Naive B cell (primary cell): ENCODE measurements around the gene FRY. TPM values are rescaled to one million over a fixed set of nuclear protein-coding genes. Genes with fewer than 3 reads are reported as not detected.

ENCODE experiments used
- ATAC-seq, 2 donors: fragments of 150-1000 bp; cut with Tn5 transposase; 2 replicates each; pipeline ENCODE4 v1.10.0; 2021; ENCODE audit warnings: low read depth in 2 of 2, mild to moderate bottlenecking in 2 of 2, moderate library complexity in 2 of 2
- DNase-seq: peaks from one replicate; pipeline ENCODE4 v3.0.0; 2022
- H3K27ac Mint-ChIP-seq, 6 donors: one replicate each; pipeline ENCODE4 v1.8.0; 2020 to 2022; ENCODE audit warnings: mild to moderate bottlenecking in 6 of 6, mixed read lengths in 6 of 6, moderate library complexity in 5 of 6, inconsistent platforms in 2 of 6
- H3K27me3 Mint-ChIP-seq, 3 donors: one replicate each; pipeline ENCODE4 v1.8.0; 2021 to 2022; ENCODE audit warnings: mixed read lengths in 3 of 3, mild to moderate bottlenecking in 1 of 3
- H3K36me3 Mint-ChIP-seq, 2 donors: one replicate each; pipeline ENCODE4 v1.8.0; 2020 to 2022; ENCODE audit warnings: mixed read lengths in 2 of 2, inconsistent platforms in 1 of 2, mild to moderate bottlenecking in 1 of 2
- H3K4me1 Mint-ChIP-seq, 3 donors: one replicate each; pipeline ENCODE4 v1.8.0; 2020 to 2022; ENCODE audit warnings: mixed read lengths in 3 of 3, inconsistent platforms in 1 of 3, mild to moderate bottlenecking in 1 of 3, moderate library complexity in 1 of 3
- H3K4me3 Mint-ChIP-seq, 8 donors: one replicate each; pipeline ENCODE4 v1.8.0; 2020 to 2022; ENCODE audit warnings: mild to moderate bottlenecking in 8 of 8, mixed read lengths in 8 of 8, moderate library complexity in 8 of 8, inconsistent platforms in 2 of 8
- H3K9me3 Mint-ChIP-seq, 7 donors: one replicate each; pipeline ENCODE4 v1.8.0; 2020 to 2022; ENCODE audit warnings: mixed read lengths in 7 of 7, mild to moderate bottlenecking in 5 of 7, inconsistent platforms in 2 of 7, moderate library complexity in 1 of 7
- polyA plus RNA-seq, 6 donors: library from polyadenylated mRNA; unstranded; fragments of 300-500 nt; fragmentation: Illumina TruSeq; gene quantifications; one replicate each; pipeline ENCODE4 v1.2.3, GENCODE V29; 2021; ENCODE audit warnings: low read depth in 6 of 6

Gene FRY
- polyA plus RNA-seq, 6 donors from 2014 or later, result 0.33 to 1.4 (median 0.86) TPM

GRCh38 chr13:32168131-32168530, 136.6 kb downstream of the FRY start:
- Mint-ChIP-seq H3K36me3 (no peaks in the 10 kb centered on the region), H3K27me3 (no peaks in the 10 kb centered on the region), H3K9me3 (peaks cover 0 to 5% (median 0%) of the 10 kb centered on the region in 7 donors), H3K4me3 (no peak overlapping the region), H3K4me1 (peaks cover 0 to 8% (median 2%) of the 10 kb centered on the region in 3 donors), H3K27ac (no peak overlapping the region)
- no peak for ATAC-seq
- no peak for DNase-seq

DNA sequence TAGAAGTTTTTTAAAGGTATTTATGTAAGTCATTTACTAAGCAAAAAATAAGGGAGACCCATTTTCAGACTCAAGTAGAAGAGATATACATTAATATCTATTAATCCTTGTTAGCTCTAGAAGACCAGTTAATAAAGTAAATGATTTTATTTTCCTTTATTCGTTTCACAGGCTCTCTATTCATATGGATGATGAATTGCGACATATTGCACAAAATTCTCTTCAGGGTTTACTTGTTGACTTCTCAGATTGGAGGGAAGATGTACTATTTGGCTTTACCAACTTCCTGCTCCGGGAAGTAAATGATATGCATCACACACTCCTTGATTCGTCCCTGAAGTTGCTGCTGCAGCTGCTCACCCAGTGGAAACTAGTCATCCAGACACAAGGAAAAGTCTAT, 139.3 kb downstream of the FRY start:
- Mint-ChIP-seq H3K27ac (no peak overlapping the region), H3K27me3 (no peaks in the 10 kb centered on the region), H3K4me1 (peaks cover 0 to 5% (median 0%) of the 10 kb centered on the region in 3 donors), H3K9me3 (peaks cover 0 to 5% (median 0%) of the 10 kb centered on the region in 7 donors), H3K36me3 (no peaks in the 10 kb centered on the region), H3K4me3 (no peak overlapping the region)
- no peak for DNase-seq
- no peak for ATAC-seq

GRCh38 chr13:32173881-32174280, 142.3 kb downstream of the FRY start:
- no peak overlapping the region for H3K27ac Mint-ChIP-seq
- no peak for ATAC-seq
- H3K4me3 Mint-ChIP-seq, result no peak overlapping the region
- no peak for DNase-seq
- no peaks in the 10 kb centered on the region for H3K27me3 Mint-ChIP-seq
- H3K4me1 Mint-ChIP-seq, result no peaks in the 10 kb centered on the region
- H3K9me3 Mint-ChIP-seq, result peaks cover 0 to 5% (median 0%) of the 10 kb centered on the region in 7 donors
- H3K36me3 Mint-ChIP-seq, result no peaks in the 10 kb centered on the region

GRCh38 chr13:32174366-32174765, 142.8 kb downstream of the FRY start:
- ATAC-seq (no peak), DNase-seq (no peak)
- no peak overlapping the region for H3K27ac Mint-ChIP-seq
- no peak overlapping the region for H3K4me3 Mint-ChIP-seq
- H3K4me1 Mint-ChIP-seq, result no peaks in the 10 kb centered on the region
- no peaks in the 10 kb centered on the region for H3K36me3 Mint-ChIP-seq
- peaks cover 0 to 5% (median 0%) of the 10 kb centered on the region in 7 donors for H3K9me3 Mint-ChIP-seq
- no peaks in the 10 kb centered on the region for H3K27me3 Mint-ChIP-seq

GRCh38 chr13:32175307-32175706, 143.7 kb downstream of the FRY start:
- DNase-seq (no peak), ATAC-seq (no peak)
- Mint-ChIP-seq H3K4me1 (no peaks in the 10 kb centered on the region), H3K4me3 (no peak overlapping the region), H3K36me3 (no peaks in the 10 kb centered on the region), H3K27ac (no peak overlapping the region), H3K27me3 (no peaks in the 10 kb centered on the region), H3K9me3 (peaks cover 0 to 5% (median 0%) of the 10 kb centered on the region in 7 donors)

- Mint-ChIP-seq H3K36me3 (no peaks in the 10 kb centered on the region), H3K27ac (no peak overlapping the region), H3K27me3 (no peaks in the 10 kb centered on the region), H3K9me3 (peaks cover 0 to 5% (median 0%) of the 10 kb centered on the region in 7 donors), H3K4me3 (no peak overlapping the region), H3K4me1 (no peaks in the 10 kb centered on the region)
- DNase-seq, result no peak
- no peak for ATAC-seq
These were observed 144.4 kb downstream of the FRY start for GRCh38 chr13:32175943-32176342.

DNA sequence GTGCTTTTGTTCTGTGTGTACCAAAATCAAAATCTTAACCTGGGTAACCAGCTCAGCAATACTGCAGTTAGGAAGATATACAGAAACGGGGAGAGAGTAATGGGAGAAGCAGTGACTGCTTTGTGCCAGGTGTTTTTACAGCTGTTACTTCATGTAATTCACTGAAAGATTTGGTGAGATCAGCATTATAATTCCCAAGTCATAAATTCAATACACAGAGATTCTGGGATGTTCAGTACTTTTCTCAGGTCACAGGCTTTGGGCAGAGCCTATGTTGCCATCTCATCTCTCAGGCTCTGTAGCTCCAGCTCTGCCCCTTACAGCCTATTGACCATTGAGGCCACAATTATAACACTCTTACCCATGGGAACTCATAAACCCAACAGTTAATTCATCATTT, 145.1 kb downstream of the FRY start:
- H3K36me3 Mint-ChIP-seq, result no peaks in the 10 kb centered on the region
- H3K27ac Mint-ChIP-seq, result no peak overlapping the region
- H3K9me3 Mint-ChIP-seq, result peaks cover 0 to 4% (median 0%) of the 10 kb centered on the region in 7 donors
- no peaks in the 10 kb centered on the region for H3K27me3 Mint-ChIP-seq
- no peak overlapping the region for H3K4me3 Mint-ChIP-seq
- DNase-seq, result no peak
- ATAC-seq, result no peak
- H3K4me1 Mint-ChIP-seq, result no peaks in the 10 kb centered on the region

GRCh38 chr13:32178763-32179162, 147.2 kb downstream of the FRY start:
- ATAC-seq, result no peak
- Mint-ChIP-seq H3K27me3 (no peaks in the 10 kb centered on the region), H3K36me3 (no peaks in the 10 kb centered on the region), H3K4me1 (no peaks in the 10 kb centered on the region), H3K9me3 (no peaks in the 10 kb centered on the region), H3K27ac (no peak overlapping the region), H3K4me3 (no peak overlapping the region)
- DNase-seq, result no peak

DNA sequence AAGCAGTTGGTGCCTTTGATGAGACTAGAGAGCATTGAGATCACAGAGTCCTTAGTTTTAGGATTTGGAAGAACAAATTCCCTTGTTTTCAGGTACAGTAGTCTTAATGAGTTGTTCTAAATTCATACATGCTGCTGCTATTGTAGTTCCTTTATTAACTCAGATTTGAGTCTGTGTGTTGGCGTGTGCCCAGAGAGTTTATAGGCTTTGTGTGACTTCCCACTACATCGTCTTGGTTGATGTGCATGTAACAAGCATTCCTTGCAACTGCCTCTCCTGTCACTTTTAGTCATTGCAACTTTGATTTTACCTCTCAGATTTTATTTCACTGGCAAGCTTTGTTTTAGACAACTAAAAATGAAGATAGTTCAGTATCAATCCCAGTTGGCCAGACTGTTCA, 148.1 kb downstream of the FRY start:
- H3K27ac Mint-ChIP-seq, result no peak overlapping the region
- no peaks in the 10 kb centered on the region for H3K4me1 Mint-ChIP-seq
- no peaks in the 10 kb centered on the region for H3K9me3 Mint-ChIP-seq
- H3K36me3 Mint-ChIP-seq, result no peaks in the 10 kb centered on the region
- no peak overlapping the region for H3K4me3 Mint-ChIP-seq
- H3K27me3 Mint-ChIP-seq, result no peaks in the 10 kb centered on the region
- ATAC-seq, result no peak
- DNase-seq, result no peak

GRCh38 chr13:32187651-32188050, 156.1 kb downstream of the FRY start:
- no peaks in the 10 kb centered on the region for H3K4me1 Mint-ChIP-seq
- DNase-seq (no peak), ATAC-seq (no peak)
- H3K4me3 Mint-ChIP-seq, result no peak overlapping the region
- H3K27me3 Mint-ChIP-seq, result no peaks in the 10 kb centered on the region
- no peaks in the 10 kb centered on the region for H3K36me3 Mint-ChIP-seq
- H3K9me3 Mint-ChIP-seq, result no peaks in the 10 kb centered on the region
- no peak overlapping the region for H3K27ac Mint-ChIP-seq

- Mint-ChIP-seq H3K27me3 (no peaks in the 10 kb centered on the region), H3K4me3 (no peak overlapping the region), H3K27ac (no peak overlapping the region), H3K9me3 (no peaks in the 10 kb centered on the region), H3K4me1 (no peaks in the 10 kb centered on the region), H3K36me3 (no peaks in the 10 kb centered on the region)
- no peak for ATAC-seq
- no peak for DNase-seq
These were observed 160.0 kb downstream of the FRY start for GRCh38 chr13:32191452-32191998.

- no peak overlapping the region for H3K27ac Mint-ChIP-seq
- H3K9me3 Mint-ChIP-seq, result no peaks in the 10 kb centered on the region
- DNase-seq (no peak), ATAC-seq (no peak)
- H3K27me3 Mint-ChIP-seq, result no peaks in the 10 kb centered on the region
- no peaks in the 10 kb centered on the region for H3K36me3 Mint-ChIP-seq
- no peaks in the 10 kb centered on the region for H3K4me1 Mint-ChIP-seq
- no peak overlapping the region for H3K4me3 Mint-ChIP-seq
These were observed 164.1 kb downstream of the FRY start for GRCh38 chr13:32195713-32196112.

DNA sequence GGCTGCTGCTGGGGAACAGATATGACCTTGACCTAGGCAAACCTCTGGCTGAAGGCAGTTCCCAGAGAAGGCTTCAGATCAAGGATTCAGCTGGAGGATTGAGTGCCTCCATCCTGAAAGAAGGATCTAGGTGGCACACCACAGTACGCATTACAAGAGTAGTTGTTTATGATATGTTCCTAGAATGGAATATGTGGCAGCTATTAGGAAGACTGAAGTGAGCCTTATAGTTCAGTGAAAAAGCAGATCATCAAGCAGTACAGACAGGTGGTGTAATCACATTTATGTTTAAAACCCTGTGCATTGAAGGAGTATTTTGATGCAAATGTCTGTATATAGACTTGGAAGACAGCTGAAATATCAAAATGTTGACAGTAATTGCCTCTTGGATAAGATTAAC, 167.6 kb downstream of the FRY start:
- H3K4me3 Mint-ChIP-seq, result no peak overlapping the region
- ATAC-seq, result no peak
- no peaks in the 10 kb centered on the region for H3K4me1 Mint-ChIP-seq
- no peaks in the 10 kb centered on the region for H3K9me3 Mint-ChIP-seq
- H3K27ac Mint-ChIP-seq, result no peak overlapping the region
- H3K27me3 Mint-ChIP-seq, result no peaks in the 10 kb centered on the region
- no peak for DNase-seq
- H3K36me3 Mint-ChIP-seq, result no peaks in the 10 kb centered on the region

DNA sequence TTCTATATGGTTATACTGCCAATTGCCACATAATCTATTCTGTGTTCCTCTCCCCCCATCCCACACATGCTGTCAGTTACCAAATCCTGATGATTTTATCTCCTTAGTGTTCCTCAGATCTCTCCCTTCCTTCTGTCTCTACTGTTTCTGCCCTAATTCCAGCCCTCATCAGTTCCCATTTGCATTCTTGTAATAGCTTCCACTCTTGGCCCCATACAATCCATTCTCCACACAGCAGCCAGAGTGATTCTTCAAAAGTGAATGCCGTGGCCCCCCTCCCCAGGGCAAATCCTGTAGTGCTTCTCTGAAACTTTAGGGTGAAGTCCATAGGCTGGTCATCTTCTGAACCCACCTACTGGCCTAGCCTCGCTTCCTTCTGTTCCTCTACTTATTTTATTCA, 169.2 kb downstream of the FRY start:
- H3K4me3 Mint-ChIP-seq, result no peak overlapping the region
- DNase-seq (no peak), ATAC-seq (no peak)
- no peaks in the 10 kb centered on the region for H3K4me1 Mint-ChIP-seq
- no peak overlapping the region for H3K27ac Mint-ChIP-seq
- H3K36me3 Mint-ChIP-seq, result no peaks in the 10 kb centered on the region
- no peaks in the 10 kb centered on the region for H3K27me3 Mint-ChIP-seq
- no peaks in the 10 kb centered on the region for H3K9me3 Mint-ChIP-seq

DNA sequence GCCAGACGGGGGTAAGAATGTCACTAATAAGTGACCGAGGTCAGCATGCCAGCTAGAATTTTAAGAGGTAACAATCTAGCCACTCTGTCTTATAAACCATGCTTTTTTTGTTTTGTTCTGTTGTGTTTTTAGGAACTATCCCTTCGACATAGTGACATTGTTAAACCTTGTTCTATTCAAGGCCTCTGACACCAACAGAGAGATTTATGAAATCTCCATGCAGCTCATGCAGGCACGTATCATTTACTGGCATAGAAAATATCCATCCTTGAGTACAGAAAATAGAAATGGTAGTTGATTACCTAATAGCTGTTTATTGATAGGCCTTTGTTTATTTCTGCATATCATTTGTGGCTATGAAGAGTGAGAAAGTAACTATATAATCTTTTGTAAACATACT, 170.2 kb downstream of the FRY start:
- DNase-seq (no peak), ATAC-seq (no peak)
- Mint-ChIP-seq H3K27me3 (no peaks in the 10 kb centered on the region), H3K36me3 (no peaks in the 10 kb centered on the region), H3K4me3 (no peak overlapping the region), H3K9me3 (no peaks in the 10 kb centered on the region), H3K27ac (no peak overlapping the region), H3K4me1 (no peaks in the 10 kb centered on the region)
